Heart left ventricle (tissue), 13 donors: ENCODE measurements around the gene ENPP3.

Experiments used
- CTCF ChIP-seq, 12 donors: fragments of 200-600 bp; sonication (generic) in 4 of 12; IDR thresholded peaks; one replicate each; pipeline versions ENCODE4 v1.5.0 to v1.8.0; 2018 to 2022; ENCODE audit warnings: antibody characterized with exemption in 12 of 12, mild to moderate bottlenecking in 5 of 12
- POLR2A ChIP-seq, 2 donors: fragments of 450-650 bp; IDR thresholded peaks; one replicate each; pipeline ENCODE4 v1.6.1; 2017; ENCODE audit warnings: antibody characterized with exemption in 2 of 2, mild to moderate bottlenecking in 2 of 2, moderate library complexity in 2 of 2
- donor health status: ischemic (EF 13 %, LVEDD 7.1; RV severe dilation, severe dysfunction).
- donor health status: DM: no; HTN: yes; CAD: no.
- donor health status: DM: no; HTN: no; CAD: no.
- donor health status: ischemic (EF 25% LVEDD 6.9; RV normal size, moderate dysfunction).
- donor health status: ischemic (EF 25% LVEDD 5.7; RV mildly dilated, moderate dysfunction).
- donor health status: ischemic (EF 35%, LVEDD 5.7; RV mildly dilated, moderate dysfunction).
- donor health status: nonischemic (EF 11% LVEDD 7.7; RV severe dilation, severe dysfunction).
- donor health status: DM: yes; HTN: yes; CAD: no.
- donor health status: PGD.
- donor health status: ischemic (EF 29% LVEDD 5.4; RV normal size, mild dysfunction).
- donor health status: nonischemic (EF 23%, LVEDD 6.1; RV moderate dilation, normal function).

- TF ChIP-seq CTCF (IDR thresholded peaks at IDR 0.05) = no peak
- TF ChIP-seq POLR2A (IDR thresholded peaks at IDR 0.05) = no peak
These were observed 4.5 kb downstream of the ENPP3 start for GRCh38 chr6:131641554-131641953.
